Fibroblast of lung (primary cell): ENCODE data around the gene MYEF2.

Source experiments
- CTCF ChIP-seq, 2 donors: IDR thresholded peaks in 1 of 2; conservative IDR thresholded peaks in 1 of 2; 1 replicate in 1 of 2; 2 replicates in 1 of 2; pipeline ENCODE4 v1.5.1; 2011 to 2012; ENCODE audit warnings: low read length in 2 of 2, control low read depth in 1 of 2, inconsistent platforms in 1 of 2, low read depth in 1 of 2, mild to moderate bottlenecking in 1 of 2
- EZH2 ChIP-seq: IDR thresholded peaks from 2 replicates; pipeline ENCODE4 v1.5.1; 2012; ENCODE audit warnings: low read length, control low read depth, mild to moderate bottlenecking; ENCODE audit errors: missing control alignments

GRCh38 chr15:48090666-48091065 is 87.4 kb downstream of the MYEF2 start:
- TF ChIP-seq EZH2: no peak
- TF ChIP-seq CTCF (conservative IDR thresholded peaks at IDR 0.05 in 1 of 2, IDR thresholded peaks at IDR 0.05 in 1 of 2; ENCODE audit: low read depth in 1 of 2, low read length in 2 of 2): no peak
